ENCODE results near the gene UBR4.
"Not testable (repeated sequence)": the region's sequence is repeated elsewhere in the genome, so short reads cannot be mapped to it uniquely, and the experiment has no call there.

The UBR4 gene

DNA sequence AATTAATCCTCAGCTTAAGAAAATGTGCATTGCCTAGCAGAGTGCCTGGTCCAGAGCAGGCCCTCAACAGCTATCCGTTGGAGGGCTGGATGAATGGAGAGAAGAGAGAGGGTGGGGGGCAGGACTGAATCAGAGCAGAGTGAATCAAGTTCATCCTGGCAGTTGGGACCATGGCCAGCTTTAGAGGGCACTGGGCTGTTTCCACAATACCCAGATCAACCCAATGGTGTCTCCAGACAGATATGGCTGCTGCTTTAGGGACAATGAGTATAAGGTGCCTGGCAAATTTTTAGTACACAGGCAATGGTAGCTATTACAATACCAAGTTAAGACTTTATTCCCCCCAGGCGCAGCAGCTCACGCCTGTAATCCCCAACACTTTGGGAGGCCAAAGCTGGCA lies 24.2 kb upstream of the UBR4 start:
- Histone ChIP-seq H3K36me3 (peaks cover 89% of the 10 kb centered on the region), H3K4me1 (ENCODE audit: control insufficient read depth in 1 of 2, insufficient read depth in 1 of 2, low read depth in 1 of 2, low read length in 1 of 2) (no peaks in the 10 kb centered on the region)

DNA sequence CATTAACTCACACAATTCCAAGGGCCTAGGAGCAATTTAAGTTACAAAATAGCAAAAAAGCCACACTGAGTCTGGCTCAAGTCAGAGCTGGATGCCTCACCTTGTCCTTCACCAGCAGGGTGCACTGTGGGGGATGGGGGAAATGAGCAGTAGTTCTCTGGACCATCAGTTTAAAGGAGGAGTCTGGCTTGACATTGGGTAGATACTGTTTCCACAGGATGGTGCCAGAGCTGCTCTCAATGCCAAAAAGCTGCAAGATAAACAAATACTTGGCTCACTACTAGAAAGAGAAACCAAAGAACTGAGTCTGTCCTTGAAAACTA lies 22.4 kb upstream of the UBR4 start:
- no peak overlapping the region for H3K4me3 ChIP-seq (ENCODE audit: low read depth in 1 of 2, low read length in 1 of 2)
- H3K36me3 ChIP-seq = peaks cover 86% of the 10 kb centered on the region
- H3K4me1 ChIP-seq (ENCODE audit: control insufficient read depth in 1 of 2, insufficient read depth in 1 of 2, low read depth in 1 of 2, low read length in 1 of 2) = no peaks in the 10 kb centered on the region
- H3K27ac ChIP-seq = no peak overlapping the region
- H3K9me3 ChIP-seq = no peaks in the 10 kb centered on the region
- TF ChIP-seq, protein P1, sequence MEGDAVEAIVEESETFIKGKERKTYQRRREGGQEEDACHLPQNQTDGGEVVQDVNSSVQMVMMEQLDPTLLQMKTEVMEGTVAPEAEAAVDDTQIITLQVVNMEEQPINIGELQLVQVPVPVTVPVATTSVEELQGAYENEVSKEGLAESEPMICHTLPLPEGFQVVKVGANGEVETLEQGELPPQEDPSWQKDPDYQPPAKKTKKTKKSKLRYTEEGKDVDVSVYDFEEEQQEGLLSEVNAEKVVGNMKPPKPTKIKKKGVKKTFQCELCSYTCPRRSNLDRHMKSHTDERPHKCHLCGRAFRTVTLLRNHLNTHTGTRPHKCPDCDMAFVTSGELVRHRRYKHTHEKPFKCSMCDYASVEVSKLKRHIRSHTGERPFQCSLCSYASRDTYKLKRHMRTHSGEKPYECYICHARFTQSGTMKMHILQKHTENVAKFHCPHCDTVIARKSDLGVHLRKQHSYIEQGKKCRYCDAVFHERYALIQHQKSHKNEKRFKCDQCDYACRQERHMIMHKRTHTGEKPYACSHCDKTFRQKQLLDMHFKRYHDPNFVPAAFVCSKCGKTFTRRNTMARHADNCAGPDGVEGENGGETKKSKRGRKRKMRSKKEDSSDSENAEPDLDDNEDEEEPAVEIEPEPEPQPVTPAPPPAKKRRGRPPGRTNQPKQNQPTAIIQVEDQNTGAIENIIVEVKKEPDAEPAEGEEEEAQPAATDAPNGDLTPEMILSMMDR (IDR thresholded peaks at IDR 0.05) = no peak
- H3K27me3 ChIP-seq = no peaks in the 10 kb centered on the region

More for the DNA sequence above, 24.2 kb upstream of the UBR4 start:
- Histone ChIP-seq H3K27me3 (no peaks in the 10 kb centered on the region), H3K9me3 (no peaks in the 10 kb centered on the region), H3K4me3 (ENCODE audit: low read depth in 1 of 2, low read length in 1 of 2) (no peak overlapping the region), H3K27ac (no peak overlapping the region)
- TF ChIP-seq, protein P1 (IDR thresholded peaks at IDR 0.05) = no peak

DNA sequence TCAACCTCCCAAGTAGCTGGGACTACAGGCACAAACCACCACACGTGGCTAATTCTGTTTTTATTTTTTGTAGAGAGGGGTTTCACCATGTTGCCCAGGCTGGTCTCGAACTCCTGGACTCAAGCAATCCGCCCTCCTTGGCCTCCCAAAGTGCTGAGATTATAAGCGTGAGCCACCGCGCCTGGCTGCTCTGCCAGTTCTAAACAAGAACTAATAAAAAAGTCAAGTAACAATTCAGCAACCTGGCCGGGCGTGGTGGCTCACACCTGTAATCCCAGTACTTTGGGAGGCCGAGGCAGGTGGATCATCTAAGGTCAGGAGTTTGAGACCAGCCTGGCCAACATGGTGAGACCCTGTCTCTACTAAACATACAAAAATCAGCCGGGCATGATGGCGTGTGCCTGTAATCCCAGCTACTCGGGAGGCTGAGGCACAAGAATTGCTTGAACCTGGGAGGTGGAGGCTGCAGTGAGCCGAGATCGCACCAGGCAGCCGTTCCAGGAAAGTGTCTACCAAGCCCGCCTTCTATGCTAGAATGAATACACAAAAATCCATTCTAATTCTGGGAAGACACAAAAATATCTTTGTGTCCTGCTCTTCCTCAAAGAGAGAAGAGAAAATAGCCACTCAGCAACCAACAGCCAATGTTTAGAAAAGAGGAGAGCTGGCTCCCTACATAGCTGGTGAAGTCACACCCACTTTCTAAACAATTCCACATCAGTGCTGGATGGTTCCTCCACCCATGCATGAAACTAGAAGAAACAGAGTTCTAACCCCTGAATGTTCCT lies 21.9 kb upstream of the UBR4 start:
- H3K27me3 ChIP-seq; H3K4me3 ChIP-seq (ENCODE audit: low read depth in 1 of 2, low read length in 1 of 2); H3K4me1 ChIP-seq (ENCODE audit: control insufficient read depth in 1 of 2, insufficient read depth in 1 of 2, low read depth in 1 of 2, low read length in 1 of 2); H3K9me3 ChIP-seq; H3K27ac ChIP-seq: not testable (repeated sequence)
- H3K36me3 ChIP-seq = peaks cover 85% of the 10 kb centered on the region

DNA sequence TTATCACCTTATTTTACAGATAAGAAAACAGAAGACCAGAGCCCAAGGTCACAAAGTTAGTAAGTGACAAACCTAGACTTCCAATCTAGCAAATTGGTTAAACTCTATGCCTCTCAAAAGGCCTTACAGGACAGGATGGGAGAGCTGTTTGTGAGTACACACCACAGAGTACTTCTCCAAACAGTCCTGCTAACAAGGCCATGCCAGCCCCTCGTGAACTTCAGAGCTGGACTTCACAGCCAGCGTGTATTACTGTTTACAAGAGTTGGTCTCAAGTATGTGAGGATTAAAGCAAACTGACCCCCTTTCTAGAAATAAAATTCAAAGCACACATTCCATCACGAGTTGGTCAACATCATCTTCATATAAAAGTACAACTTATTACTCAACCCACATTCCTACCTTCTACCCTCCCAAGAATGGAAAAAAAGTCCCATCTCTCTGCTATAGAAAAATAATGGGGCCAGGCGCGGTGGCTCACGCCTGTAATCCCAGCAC lies 19.8 kb upstream of the UBR4 start:
- no peak overlapping the region for H3K4me3 ChIP-seq (ENCODE audit: low read depth in 1 of 2, low read length in 1 of 2)
- peaks cover 79% of the 10 kb centered on the region for H3K36me3 ChIP-seq

DNA sequence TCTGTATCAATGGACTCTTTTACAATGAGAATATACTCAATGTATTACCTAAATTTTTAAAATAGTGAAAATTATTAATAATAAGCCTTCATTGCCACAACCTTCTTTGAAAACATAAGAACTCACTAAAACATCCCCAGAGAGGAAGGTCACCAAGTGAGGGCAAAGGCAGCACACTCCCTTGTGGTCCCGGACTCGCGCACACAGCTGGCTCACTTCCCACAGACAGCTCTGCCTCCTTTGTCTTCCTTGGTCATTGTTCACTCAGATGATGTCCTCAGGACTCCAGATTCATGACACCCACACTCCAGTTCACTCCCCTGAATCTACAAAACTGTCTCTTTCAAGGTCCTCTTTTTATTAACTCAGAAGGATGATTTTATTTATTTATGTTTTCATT lies 19.2 kb upstream of the UBR4 start:
- H3K4me3 ChIP-seq (ENCODE audit: low read depth in 1 of 2, low read length in 1 of 2) = no peak overlapping the region

More for the DNA sequence above, 19.8 kb upstream of the UBR4 start:
- no peaks in the 10 kb centered on the region for H3K27me3 ChIP-seq
- no peaks in the 10 kb centered on the region for H3K4me1 ChIP-seq (ENCODE audit: control insufficient read depth in 1 of 2, insufficient read depth in 1 of 2, low read depth in 1 of 2, low read length in 1 of 2)
- no peaks in the 10 kb centered on the region for H3K9me3 ChIP-seq
- TF ChIP-seq, protein P1 (IDR thresholded peaks at IDR 0.05) = no peak
- H3K27ac ChIP-seq = no peak overlapping the region

More for the DNA sequence above, 19.2 kb upstream of the UBR4 start:
- H3K27ac ChIP-seq = no peak overlapping the region
- H3K9me3 ChIP-seq = no peaks in the 10 kb centered on the region
- H3K4me1 ChIP-seq (ENCODE audit: control insufficient read depth in 1 of 2, insufficient read depth in 1 of 2, low read depth in 1 of 2, low read length in 1 of 2) = no peaks in the 10 kb centered on the region
- H3K27me3 ChIP-seq = no peaks in the 10 kb centered on the region
- TF ChIP-seq, protein P1 (IDR thresholded peaks at IDR 0.05) = no peak
- H3K36me3 ChIP-seq = peaks cover 78% of the 10 kb centered on the region

Data from neutrophil (primary cell).